C4-2B (cell line): ENCODE measurements around the gene PIP5KL1.

Source experiments
- H3K27ac ChIP-seq: fragments of 450-650 bp; 2 replicates; pipeline ENCODE4 v1.5.1; 2017
- ZFX ChIP-seq: fragments of 450-650 bp; IDR thresholded peaks from 2 replicates; pipeline ENCODE4 v1.6.1; 2017
- TF ChIP-seq, protein P1 (sequence below): fragments of 450-650 bp; conservative IDR thresholded peaks from 2 replicates; pipeline ENCODE4 v1.5.1; 2017; ENCODE audit warnings: mild to moderate bottlenecking

PIP5KL1 gene

DNA sequence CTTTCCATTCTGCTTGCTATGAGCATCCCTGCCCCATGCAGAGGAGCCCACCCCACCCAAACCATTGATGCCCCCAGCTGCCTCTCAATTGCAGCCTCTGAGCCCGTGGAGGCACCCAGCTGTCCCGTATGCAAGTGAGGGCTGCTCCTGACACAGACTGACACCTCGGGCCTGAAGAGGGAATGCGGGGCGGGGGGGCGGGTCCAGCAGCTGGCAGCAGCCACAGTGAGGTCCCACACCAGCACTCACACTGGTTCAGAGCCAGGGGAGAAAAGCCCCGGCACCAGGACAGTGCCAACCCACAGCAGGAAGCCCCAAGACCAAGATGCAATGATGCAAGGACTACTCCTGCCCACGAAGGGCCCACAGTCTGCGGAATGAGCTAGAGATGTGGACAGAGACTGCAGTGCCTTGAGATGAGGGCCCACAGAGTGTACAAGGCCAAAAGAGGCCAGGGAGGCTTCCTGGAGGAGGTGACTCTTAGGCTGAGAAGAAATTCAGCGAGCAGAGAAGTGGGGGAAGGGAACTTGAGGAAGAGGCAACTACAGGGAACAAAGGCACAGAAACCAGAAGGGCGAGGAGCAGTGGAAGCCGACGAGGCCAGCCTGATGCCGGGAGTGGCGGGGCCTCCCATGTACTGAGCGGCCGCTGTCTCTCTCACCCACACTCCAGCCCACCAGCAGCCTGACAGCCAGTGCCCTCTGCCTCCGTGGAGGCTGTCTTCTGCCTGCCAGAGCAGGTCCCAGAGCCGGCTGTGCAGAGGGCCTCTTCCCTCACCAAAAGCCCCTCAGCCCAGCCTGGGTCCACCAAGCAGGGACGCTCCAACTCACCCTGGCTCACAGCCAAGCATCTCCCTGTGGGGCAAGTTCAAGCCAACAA lies 41.0 kb upstream of the PIP5KL1 start:
- TF ChIP-seq, protein P1, sequence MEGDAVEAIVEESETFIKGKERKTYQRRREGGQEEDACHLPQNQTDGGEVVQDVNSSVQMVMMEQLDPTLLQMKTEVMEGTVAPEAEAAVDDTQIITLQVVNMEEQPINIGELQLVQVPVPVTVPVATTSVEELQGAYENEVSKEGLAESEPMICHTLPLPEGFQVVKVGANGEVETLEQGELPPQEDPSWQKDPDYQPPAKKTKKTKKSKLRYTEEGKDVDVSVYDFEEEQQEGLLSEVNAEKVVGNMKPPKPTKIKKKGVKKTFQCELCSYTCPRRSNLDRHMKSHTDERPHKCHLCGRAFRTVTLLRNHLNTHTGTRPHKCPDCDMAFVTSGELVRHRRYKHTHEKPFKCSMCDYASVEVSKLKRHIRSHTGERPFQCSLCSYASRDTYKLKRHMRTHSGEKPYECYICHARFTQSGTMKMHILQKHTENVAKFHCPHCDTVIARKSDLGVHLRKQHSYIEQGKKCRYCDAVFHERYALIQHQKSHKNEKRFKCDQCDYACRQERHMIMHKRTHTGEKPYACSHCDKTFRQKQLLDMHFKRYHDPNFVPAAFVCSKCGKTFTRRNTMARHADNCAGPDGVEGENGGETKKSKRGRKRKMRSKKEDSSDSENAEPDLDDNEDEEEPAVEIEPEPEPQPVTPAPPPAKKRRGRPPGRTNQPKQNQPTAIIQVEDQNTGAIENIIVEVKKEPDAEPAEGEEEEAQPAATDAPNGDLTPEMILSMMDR: no peak
- no peak for TF ChIP-seq ZFX

DNA sequence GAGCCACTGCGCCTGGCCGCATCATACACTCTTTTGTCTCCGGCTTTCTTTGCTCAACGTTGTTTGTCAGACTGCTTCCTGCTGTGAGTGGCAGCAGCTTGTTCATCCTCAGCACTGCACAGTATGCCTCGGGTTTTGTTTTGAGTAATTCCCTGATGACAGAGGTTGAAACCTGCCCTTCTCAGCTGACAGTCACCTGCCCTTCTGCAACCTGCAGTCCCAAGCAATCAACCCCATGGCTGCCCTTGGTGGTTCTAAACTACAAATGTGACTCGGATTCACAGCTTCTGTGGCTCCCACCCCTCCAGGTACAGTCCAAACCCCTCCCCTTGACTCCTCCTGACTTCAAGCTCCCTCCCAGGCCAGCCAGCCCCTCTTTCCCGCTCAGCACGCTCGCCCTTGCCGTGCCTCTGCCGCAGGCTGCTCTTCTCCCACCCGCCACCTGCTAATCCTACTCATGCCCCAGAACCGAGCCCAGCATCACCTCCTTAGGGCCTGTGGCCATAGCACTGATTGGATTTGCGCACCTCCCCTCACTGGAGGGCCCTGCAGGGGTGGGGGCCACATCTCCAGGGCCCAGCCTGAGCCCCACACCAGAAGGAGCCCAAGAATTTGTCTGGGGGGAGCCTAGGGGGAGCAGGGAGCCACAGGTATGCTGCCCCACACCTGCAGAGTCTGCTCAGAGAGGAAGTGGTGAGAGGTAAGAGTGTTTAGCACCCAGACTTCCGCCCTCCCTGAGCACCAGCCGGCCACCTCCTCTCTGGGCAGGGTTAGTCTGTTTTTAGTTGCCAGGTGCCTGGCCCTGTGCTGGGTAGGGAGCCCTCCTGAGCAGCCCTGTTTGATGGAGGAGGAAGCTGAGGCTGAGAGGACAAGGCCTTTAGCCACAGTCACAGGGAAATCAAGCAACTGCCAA lies 40.1 kb upstream of the PIP5KL1 start:
- peak overlapping the region; percentile 85 for H3K27ac ChIP-seq
- TF ChIP-seq, protein P1: no peak
- no peak for TF ChIP-seq ZFX

More for the DNA sequence above, 41.0 kb upstream of the PIP5KL1 start:
- H3K27ac ChIP-seq: peak overlapping the region; percentile 85

DNA sequence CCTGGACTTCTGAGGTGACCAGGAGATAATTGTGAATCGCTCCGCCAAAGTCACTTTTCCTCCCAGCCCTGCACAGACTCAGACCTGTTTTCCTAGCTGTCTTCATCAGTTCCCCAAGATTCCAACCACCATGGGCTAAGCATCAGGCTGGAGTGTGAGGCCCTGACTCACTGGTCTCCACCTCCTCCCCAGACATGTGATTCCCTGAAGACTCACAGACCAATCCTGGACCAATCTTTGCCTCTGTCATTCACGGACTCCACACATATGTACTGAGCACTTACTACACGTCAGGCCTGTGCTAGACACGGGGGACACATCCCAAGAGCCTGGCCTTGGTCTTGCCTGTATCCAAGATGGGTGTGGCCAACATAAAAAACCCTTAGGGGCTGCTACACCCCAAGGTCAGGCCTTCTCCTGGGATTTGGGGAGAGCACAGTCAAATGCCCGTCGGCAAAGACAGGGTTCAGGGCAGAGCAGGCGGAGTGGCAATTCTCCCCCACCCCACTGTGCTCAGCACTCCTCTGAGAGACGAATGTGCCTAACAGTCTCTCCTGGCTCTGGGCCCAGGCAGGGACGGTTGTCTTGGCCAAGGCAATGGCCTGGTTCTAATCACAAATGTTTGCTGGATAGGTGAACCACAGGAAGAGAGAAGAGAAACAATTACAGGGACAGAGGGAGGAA lies 38.3 kb upstream of the PIP5KL1 start:
- H3K27ac ChIP-seq: peak overlapping the region; percentile 85
- TF ChIP-seq, protein P1: no peak
- no peak for TF ChIP-seq ZFX

DNA sequence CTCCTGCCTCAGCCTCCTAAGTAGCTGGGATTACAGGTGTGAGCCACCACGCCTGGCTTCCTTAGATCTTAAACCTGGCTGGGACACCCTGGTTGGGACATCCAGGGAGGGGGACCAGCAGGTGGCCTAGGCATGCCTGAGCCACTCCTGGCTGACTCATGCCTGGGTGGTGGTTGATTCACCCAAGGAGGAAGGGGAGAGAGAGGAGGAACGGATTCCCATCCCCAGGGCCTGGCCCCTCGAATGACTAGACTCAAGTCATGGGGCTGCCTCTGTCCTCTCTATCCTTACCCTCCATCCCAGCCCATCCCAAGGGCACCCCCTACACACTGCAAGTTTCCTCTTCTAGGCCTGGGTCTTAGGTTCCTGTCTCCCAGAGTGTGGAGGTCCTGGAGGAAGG lies 37.5 kb upstream of the PIP5KL1 start:
- peak overlapping the region; percentile 85 for H3K27ac ChIP-seq

DNA sequence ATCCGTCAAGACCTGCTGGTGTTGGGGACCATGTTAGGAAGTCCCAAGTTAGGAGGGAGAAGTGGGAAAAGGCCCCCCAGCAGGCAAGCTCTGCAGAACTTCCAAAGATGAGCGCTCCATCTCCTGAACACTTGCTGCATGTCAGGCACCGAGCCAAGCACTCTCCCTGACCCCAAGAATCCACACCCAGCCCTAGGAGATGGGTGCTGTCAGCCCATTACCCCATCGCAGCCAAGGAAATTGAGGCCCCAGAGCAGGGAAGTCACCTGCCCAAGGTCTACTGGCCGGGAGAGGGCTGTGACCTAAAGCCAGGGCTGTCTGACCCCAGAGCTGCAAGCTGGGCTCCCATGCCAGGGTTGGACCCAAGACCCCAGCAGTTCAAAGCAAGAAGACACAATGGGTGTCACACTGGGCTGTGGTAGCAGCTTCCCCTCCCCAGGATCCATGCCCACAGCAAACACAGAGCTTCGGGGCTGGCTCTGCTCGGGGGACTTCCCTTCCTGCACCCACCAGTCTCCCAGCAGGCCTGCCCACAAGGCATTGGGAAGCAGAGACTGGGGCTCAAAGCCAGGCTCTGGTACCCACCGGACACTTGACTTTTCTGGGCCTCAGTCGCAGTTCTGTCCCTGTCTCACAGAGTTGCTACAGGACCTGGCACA lies 36.7 kb upstream of the PIP5KL1 start:
- TF ChIP-seq, protein P1: no peak
- TF ChIP-seq ZFX: no peak
- H3K27ac ChIP-seq: peak overlapping the region; percentile 85

More for the DNA sequence above, 37.5 kb upstream of the PIP5KL1 start:
- TF ChIP-seq, protein P1: no peak
- TF ChIP-seq ZFX: no peak

DNA sequence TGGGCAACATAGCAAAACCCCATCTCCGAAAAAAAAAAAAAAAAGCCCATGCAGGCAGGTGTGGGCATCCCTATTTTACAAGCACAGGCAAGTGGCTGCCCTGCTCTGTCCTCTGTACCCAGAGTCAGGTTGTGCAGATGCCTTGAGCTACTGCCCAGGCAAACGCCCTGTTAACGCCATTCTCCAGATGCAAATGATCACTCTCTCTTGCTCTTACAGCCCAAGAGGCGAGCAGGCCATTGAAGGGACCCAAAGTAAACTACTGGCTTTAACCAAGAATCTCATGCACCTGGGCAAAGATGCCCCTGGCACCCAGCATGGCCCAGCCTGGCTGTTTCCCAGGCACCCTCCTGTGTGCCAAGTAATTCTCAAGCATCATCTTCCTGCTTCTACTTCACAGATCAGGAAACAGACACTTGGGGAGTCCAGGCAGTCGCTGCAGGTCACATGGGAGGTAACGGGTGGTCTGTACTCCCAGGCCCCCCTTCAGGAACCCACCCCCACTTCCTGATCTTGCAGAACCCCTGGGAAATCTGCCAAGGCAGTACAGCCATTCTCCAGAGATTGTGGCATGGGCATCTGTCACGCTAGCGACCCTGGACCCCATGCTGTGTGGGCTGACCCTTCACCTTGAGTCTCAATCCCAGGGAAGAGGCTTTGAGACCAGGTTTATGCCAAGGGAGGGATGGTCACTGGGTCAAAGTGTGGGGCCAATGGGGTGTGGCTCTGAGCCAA lies 36.0 kb upstream of the PIP5KL1 start:
- H3K27ac ChIP-seq: peak overlapping the region; percentile 85
- TF ChIP-seq ZFX: no peak
- TF ChIP-seq, protein P1: no peak
